ENCODE measurements around the gene TCF7. TPM values are rescaled to one million over a fixed set of nuclear protein-coding genes. Genes with fewer than 3 reads are reported as not detected.

The TCF7 gene
- total RNA-seq, 2 experiments from 2014 or later = 0.97 to 1.1 TPM

DNA sequence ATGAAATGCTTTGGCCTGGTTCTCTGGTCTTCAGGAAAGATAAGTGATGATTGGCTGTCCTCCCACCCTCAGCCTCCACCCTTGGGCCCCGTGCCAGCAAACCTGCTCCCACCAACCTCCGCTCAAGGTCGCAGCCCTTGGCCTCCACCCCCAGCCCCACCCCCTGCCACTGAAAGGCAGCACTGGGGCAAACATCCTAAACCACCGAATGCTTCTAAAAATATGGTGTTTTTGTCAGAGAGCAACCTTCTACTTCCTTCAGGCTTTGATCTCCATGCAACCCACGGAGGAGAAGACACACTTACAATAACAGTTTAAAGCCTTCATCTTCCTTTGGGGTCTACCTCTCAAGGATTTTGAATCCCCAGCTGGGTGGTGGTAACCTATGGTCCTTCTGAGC, 24.0 kb upstream of the TCF7 start:
- no peak overlapping the region for H3K4me3 ChIP-seq (ENCODE audit: low read depth, low read length, poor library complexity, severe bottlenecking)
- ChIA-PET CTCF (ENCODE audit: unreplicated experiment) (no interaction called here), POLR2A (no interaction called here)
- TF ChIP-seq, protein P1, sequence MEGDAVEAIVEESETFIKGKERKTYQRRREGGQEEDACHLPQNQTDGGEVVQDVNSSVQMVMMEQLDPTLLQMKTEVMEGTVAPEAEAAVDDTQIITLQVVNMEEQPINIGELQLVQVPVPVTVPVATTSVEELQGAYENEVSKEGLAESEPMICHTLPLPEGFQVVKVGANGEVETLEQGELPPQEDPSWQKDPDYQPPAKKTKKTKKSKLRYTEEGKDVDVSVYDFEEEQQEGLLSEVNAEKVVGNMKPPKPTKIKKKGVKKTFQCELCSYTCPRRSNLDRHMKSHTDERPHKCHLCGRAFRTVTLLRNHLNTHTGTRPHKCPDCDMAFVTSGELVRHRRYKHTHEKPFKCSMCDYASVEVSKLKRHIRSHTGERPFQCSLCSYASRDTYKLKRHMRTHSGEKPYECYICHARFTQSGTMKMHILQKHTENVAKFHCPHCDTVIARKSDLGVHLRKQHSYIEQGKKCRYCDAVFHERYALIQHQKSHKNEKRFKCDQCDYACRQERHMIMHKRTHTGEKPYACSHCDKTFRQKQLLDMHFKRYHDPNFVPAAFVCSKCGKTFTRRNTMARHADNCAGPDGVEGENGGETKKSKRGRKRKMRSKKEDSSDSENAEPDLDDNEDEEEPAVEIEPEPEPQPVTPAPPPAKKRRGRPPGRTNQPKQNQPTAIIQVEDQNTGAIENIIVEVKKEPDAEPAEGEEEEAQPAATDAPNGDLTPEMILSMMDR (conservative IDR thresholded peaks at IDR 0.05; ENCODE audit: low read length) = no peak
- TF ChIP-seq EZH2phosphoT487 (IDR thresholded peaks at IDR 0.05; ENCODE audit: borderline replicate concordance, low read depth, low read length) = no peak
- H3K36me3 ChIP-seq (ENCODE audit: insufficient read depth, low read length) = no peaks in the 10 kb centered on the region
- no peaks in the 10 kb centered on the region for H3K9me3 ChIP-seq (ENCODE audit: low read length)
- H2AFZ ChIP-seq (ENCODE audit: low read length) = peak overlapping the region; percentile 27; the same call in 1 of the 2 replicates
- no TSS peak for BruUV-seq (replicated peaks)
- intact Hi-C loops (cut with micrococcal nuclease; ENCODE audit: unreplicated experiment) = no loop called here
- H3K79me2 ChIP-seq (ENCODE audit: insufficient read depth, low read depth, low read length) = no peaks in the 10 kb centered on the region
- peaks cover 11% of the 10 kb centered on the region for H3K4me1 ChIP-seq (ENCODE audit: insufficient read depth, low read length, poor library complexity, severe bottlenecking)
- peak overlapping the region; percentile 46 for H3K4me2 ChIP-seq (ENCODE audit: low read length)
- H4K20me1 ChIP-seq (ENCODE audit: insufficient read depth, low read length) = no peaks in the 10 kb centered on the region
- H3K27ac ChIP-seq (ENCODE audit: low read depth, low read length, poor library complexity, severe bottlenecking) = no peak overlapping the region
- DNase-seq (ENCODE audit: low spot score) = peak; percentile 45
- no peaks in the 10 kb centered on the region for H3K9me2 ChIP-seq (ENCODE audit: insufficient read depth, low read length)

DNA sequence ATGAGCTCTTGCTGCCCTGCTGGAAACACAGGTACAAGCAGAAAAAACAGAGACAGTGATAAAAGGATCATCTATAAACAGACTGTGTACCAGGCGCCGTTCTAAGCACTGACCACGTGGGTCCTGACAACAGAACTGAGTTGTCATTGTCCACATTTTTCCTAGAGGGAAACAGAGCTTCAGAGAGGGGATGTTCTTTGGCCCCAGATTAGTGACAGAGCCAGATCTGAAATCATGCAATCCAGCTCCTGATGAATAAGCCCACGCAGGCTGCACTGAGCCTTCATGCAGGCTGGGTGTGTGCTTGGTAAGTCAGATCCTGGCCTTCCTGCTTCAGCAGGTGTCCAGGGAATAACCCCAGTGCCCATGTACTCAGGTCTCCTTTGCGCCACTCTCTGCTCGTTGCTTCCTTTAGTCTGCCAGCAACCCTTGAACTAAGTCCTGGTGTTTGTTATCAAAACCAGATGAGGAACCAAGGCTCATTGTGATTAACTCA, 22.8 kb upstream of the TCF7 start:
- Histone ChIP-seq H2AFZ (ENCODE audit: low read length) (no peak overlapping the region), H3K4me1 (ENCODE audit: insufficient read depth, low read length, poor library complexity, severe bottlenecking) (peaks cover 11% of the 10 kb centered on the region), H3K4me2 (ENCODE audit: low read length) (no peak overlapping the region), H3K4me3 (ENCODE audit: low read depth, low read length, poor library complexity, severe bottlenecking) (no peak overlapping the region), H3K9me2 (ENCODE audit: insufficient read depth, low read length) (no peaks in the 10 kb centered on the region), H3K9me3 (ENCODE audit: low read length) (no peaks in the 10 kb centered on the region), H3K36me3 (ENCODE audit: insufficient read depth, low read length) (no peaks in the 10 kb centered on the region), H4K20me1 (ENCODE audit: insufficient read depth, low read length) (no peaks in the 10 kb centered on the region), H3K79me2 (ENCODE audit: insufficient read depth, low read depth, low read length) (no peaks in the 10 kb centered on the region), H3K27ac (ENCODE audit: low read depth, low read length, poor library complexity, severe bottlenecking) (no peak overlapping the region)
- no TSS peak for BruUV-seq (replicated peaks)
- DNase-seq (ENCODE audit: low spot score) = no peak
- intact Hi-C loops (cut with micrococcal nuclease; ENCODE audit: unreplicated experiment) = no loop called here
- ChIA-PET POLR2A (interaction anchor here (0.6 kb wide), 1 partner anchor 67 kb away, joined by 3 read pairs; no protein-coding TSS in a partner anchor), CTCF (ENCODE audit: unreplicated experiment) (no interaction called here)
- no peak for TF ChIP-seq EZH2phosphoT487 (IDR thresholded peaks at IDR 0.05; ENCODE audit: borderline replicate concordance, low read depth, low read length)
- TF ChIP-seq, protein P1 (conservative IDR thresholded peaks at IDR 0.05; ENCODE audit: low read length) = no peak

DNA sequence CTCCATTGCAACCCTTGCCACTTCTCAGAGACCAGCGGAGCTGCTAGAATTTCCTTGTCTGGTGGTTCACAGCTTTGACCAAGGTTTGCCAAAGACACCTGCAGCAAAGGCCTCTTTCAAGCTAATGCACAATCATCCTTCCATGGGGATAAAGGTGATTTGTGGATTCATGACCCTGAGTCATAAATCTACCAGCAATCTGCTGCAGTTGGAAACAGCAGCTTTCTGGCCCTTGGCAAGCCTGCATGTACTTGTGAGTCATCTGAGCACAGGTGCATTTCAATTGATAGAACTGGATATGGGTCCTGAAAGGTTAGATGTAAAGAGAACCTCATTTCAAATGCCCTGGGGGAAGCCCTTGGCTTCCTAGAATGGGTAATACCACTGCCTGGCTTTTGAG, 21.6 kb upstream of the TCF7 start:
- ChIA-PET POLR2A (no interaction called here), CTCF (ENCODE audit: unreplicated experiment) (no interaction called here)
- Histone ChIP-seq H4K20me1 (ENCODE audit: insufficient read depth, low read length) (no peaks in the 10 kb centered on the region), H3K9me3 (ENCODE audit: low read length) (no peaks in the 10 kb centered on the region), H3K4me1 (ENCODE audit: insufficient read depth, low read length, poor library complexity, severe bottlenecking) (peaks cover 11% of the 10 kb centered on the region), H3K27ac (ENCODE audit: low read depth, low read length, poor library complexity, severe bottlenecking) (no peak overlapping the region), H3K4me3 (ENCODE audit: low read depth, low read length, poor library complexity, severe bottlenecking) (no peak overlapping the region), H3K36me3 (ENCODE audit: insufficient read depth, low read length) (no peaks in the 10 kb centered on the region), H2AFZ (ENCODE audit: low read length) (no peak overlapping the region), H3K4me2 (ENCODE audit: low read length) (no peak overlapping the region), H3K79me2 (ENCODE audit: insufficient read depth, low read depth, low read length) (no peaks in the 10 kb centered on the region), H3K9me2 (ENCODE audit: insufficient read depth, low read length) (no peaks in the 10 kb centered on the region)
- no TSS peak for BruUV-seq (replicated peaks)
- no peak for DNase-seq (ENCODE audit: low spot score)
- intact Hi-C loops (cut with micrococcal nuclease; ENCODE audit: unreplicated experiment) = no loop called here
- TF ChIP-seq, protein P1 (conservative IDR thresholded peaks at IDR 0.05; ENCODE audit: low read length) = no peak
- TF ChIP-seq EZH2phosphoT487 (IDR thresholded peaks at IDR 0.05; ENCODE audit: borderline replicate concordance, low read depth, low read length) = no peak

Measured in OCI-LY7 (cell line).